ENCODE measurements around the gene ARPC1B.

DNA sequence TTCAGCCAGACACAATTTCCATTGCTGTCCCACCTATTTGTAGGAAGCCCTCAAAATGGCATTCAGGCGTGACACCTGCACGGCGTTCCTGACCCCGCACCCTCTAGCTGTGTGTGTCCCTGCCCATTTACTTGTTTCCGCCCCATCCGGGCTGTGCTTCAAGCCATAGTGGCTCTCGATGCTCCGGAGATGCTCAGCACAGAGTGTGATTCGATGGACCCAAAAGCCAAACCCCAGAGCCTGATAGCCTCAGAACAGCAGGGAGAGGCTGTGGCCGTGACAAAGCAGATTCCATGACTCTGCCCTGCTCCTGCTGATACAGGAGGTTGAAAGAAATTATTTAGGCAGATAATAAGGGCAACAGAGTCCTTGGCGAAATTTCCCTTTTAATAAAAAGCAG is 47.7 kb downstream of the ARPC1B start:
- TF ChIP-seq, protein P1, sequence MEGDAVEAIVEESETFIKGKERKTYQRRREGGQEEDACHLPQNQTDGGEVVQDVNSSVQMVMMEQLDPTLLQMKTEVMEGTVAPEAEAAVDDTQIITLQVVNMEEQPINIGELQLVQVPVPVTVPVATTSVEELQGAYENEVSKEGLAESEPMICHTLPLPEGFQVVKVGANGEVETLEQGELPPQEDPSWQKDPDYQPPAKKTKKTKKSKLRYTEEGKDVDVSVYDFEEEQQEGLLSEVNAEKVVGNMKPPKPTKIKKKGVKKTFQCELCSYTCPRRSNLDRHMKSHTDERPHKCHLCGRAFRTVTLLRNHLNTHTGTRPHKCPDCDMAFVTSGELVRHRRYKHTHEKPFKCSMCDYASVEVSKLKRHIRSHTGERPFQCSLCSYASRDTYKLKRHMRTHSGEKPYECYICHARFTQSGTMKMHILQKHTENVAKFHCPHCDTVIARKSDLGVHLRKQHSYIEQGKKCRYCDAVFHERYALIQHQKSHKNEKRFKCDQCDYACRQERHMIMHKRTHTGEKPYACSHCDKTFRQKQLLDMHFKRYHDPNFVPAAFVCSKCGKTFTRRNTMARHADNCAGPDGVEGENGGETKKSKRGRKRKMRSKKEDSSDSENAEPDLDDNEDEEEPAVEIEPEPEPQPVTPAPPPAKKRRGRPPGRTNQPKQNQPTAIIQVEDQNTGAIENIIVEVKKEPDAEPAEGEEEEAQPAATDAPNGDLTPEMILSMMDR (IDR thresholded peaks at IDR 0.05; ENCODE audit: low read length) = no peak
- TF ChIP-seq EZH2 (IDR thresholded peaks at IDR 0.05; ENCODE audit: borderline replicate concordance, low read length) = no peak

All from OCI-LY1 (cell line).